ENCODE data around the gene AGTRAP. TPM values are rescaled to one million over a fixed set of nuclear protein-coding genes. Genes with fewer than 3 reads are reported as not detected.

Gene AGTRAP
- total and polyA plus RNA-seq, 2 donors (not counting 1 experiment from before 2014, with no cell fraction given), result 25.5 to 58.8 TPM

DNA sequence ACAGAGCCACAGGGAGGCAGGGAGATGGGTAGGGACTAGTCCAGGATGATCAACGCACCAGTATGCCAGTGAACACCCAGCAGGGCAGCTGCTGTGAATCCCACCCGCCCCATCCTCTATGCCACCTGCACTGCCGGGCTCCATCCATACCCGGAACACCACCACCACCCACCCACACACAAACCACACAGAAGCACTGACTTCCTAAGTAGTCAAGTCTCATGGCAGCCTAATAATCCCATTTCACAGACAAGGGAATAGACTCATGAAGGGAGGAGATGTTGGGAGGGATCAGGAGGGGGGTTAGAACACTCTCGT, 38.1 kb upstream of the AGTRAP start:
- Histone ChIP-seq H3K36me3 (ENCODE audit: control insufficient read depth, insufficient read depth, low read length) (no peaks in the 10 kb centered on the region), H3K27me3 (ENCODE audit: control insufficient read depth, insufficient read depth, low read length) (peaks cover 31% of the 10 kb centered on the region), H3K4me2 (ENCODE audit: extremely low read depth, insufficient read depth, low read length) (no peak overlapping the region)

DNA sequence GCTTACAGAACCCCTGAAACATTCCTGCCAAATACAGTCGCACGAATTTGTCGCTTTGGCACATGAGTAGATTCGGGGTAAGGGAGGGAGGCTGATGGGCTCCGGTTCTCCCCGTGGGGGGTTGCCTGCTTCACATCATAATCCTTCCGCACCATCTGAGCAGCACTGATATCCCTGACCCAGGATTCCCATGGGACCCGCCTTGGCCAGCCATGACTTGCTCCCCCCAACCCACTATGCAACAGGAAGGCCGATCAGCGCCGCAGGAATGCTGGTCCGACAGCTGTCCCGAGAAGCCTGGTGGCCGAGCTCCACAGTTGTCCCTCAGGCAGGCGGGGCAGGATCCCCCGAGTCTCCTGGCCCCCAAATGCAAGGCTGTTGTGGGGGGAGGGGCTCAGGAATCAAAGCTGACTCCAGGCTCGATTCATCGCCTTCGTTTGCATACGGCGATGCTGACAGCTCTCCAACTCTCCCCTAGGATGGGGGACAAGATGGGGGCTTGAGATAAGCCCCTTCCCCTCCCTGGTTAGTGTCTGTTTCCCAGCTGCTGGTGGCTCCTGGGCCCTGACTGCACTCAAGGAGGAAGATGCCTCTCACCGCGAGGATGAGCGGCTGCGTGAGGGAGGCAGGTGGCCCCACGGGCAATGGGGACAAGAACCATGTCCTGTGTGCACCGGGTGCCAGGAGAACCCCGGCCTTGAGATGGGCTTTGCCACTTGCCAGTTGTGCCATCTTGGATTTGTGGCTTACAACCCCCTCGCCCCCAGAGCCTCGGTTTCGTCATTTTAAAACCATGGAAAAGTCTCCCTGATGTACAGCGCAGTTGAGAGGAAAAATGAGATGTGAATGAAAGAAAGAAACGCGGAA, 35.1 kb upstream of the AGTRAP start:
- Histone ChIP-seq H3K4me1 (ENCODE audit: control insufficient read depth, extremely low read depth, insufficient read depth, low read length) (no peaks in the 10 kb centered on the region), H3K27me3 (ENCODE audit: control insufficient read depth, insufficient read depth, low read length) (peaks cover 31% of the 10 kb centered on the region), H2AFZ (ENCODE audit: low read length) (no peak overlapping the region), H3K9ac (ENCODE audit: insufficient read depth, low read length) (no peak overlapping the region), H3K36me3 (ENCODE audit: control insufficient read depth, insufficient read depth, low read length) (no peaks in the 10 kb centered on the region), H4K20me1 (ENCODE audit: control insufficient read depth, extremely low read depth, insufficient read depth, low read length) (no peaks in the 10 kb centered on the region), H3K9me3 (ENCODE audit: control insufficient read depth, insufficient read depth, low read depth, low read length) (no peaks in the 10 kb centered on the region), H3K27ac (ENCODE audit: insufficient read depth, low read length) (no peak overlapping the region), H3K4me2 (ENCODE audit: extremely low read depth, insufficient read depth, low read length) (no peak overlapping the region), H3K79me2 (ENCODE audit: control insufficient read depth, insufficient read depth, low read length) (no peaks in the 10 kb centered on the region), H3K4me3 (replicated peaks in 1 of 4; ENCODE audit: control extremely low read depth in 1 of 4, insufficient read depth in 1 of 4, low read depth in 3 of 4, low read length in 4 of 4) (no peak overlapping the region)
- TF ChIP-seq, protein P1, sequence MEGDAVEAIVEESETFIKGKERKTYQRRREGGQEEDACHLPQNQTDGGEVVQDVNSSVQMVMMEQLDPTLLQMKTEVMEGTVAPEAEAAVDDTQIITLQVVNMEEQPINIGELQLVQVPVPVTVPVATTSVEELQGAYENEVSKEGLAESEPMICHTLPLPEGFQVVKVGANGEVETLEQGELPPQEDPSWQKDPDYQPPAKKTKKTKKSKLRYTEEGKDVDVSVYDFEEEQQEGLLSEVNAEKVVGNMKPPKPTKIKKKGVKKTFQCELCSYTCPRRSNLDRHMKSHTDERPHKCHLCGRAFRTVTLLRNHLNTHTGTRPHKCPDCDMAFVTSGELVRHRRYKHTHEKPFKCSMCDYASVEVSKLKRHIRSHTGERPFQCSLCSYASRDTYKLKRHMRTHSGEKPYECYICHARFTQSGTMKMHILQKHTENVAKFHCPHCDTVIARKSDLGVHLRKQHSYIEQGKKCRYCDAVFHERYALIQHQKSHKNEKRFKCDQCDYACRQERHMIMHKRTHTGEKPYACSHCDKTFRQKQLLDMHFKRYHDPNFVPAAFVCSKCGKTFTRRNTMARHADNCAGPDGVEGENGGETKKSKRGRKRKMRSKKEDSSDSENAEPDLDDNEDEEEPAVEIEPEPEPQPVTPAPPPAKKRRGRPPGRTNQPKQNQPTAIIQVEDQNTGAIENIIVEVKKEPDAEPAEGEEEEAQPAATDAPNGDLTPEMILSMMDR (conservative IDR thresholded peaks at IDR 0.05 in 1 of 2, IDR thresholded peaks at IDR 0.05 in 1 of 2; ENCODE audit: low read depth in 1 of 2, low read length in 2 of 2), result no peak
- no peak for TF ChIP-seq EZH2 (IDR thresholded peaks at IDR 0.05; ENCODE audit: low read length, missing control alignments)
- no peak for DNase-seq (ENCODE audit: low read depth in 2 of 2)

More for the DNA sequence above, 38.1 kb upstream of the AGTRAP start:
- no peak overlapping the region for H3K4me3 ChIP-seq (replicated peaks in 1 of 4; ENCODE audit: control extremely low read depth in 1 of 4, insufficient read depth in 1 of 4, low read depth in 3 of 4, low read length in 4 of 4)
- TF ChIP-seq EZH2 (IDR thresholded peaks at IDR 0.05; ENCODE audit: low read length, missing control alignments), result no peak
- TF ChIP-seq, protein P1 (conservative IDR thresholded peaks at IDR 0.05 in 1 of 2, IDR thresholded peaks at IDR 0.05 in 1 of 2; ENCODE audit: low read depth in 1 of 2, low read length in 2 of 2), result no peak
- H3K27ac ChIP-seq (ENCODE audit: insufficient read depth, low read length), result no peak overlapping the region
- H3K79me2 ChIP-seq (ENCODE audit: control insufficient read depth, insufficient read depth, low read length), result no peaks in the 10 kb centered on the region
- H3K4me1 ChIP-seq (ENCODE audit: control insufficient read depth, extremely low read depth, insufficient read depth, low read length), result peaks cover 6% of the 10 kb centered on the region
- H3K9ac ChIP-seq (ENCODE audit: insufficient read depth, low read length), result no peak overlapping the region
- H3K9me3 ChIP-seq (ENCODE audit: control insufficient read depth, insufficient read depth, low read depth, low read length), result no peaks in the 10 kb centered on the region
- H2AFZ ChIP-seq (ENCODE audit: low read length), result no peak overlapping the region
- no peak for DNase-seq (ENCODE audit: low read depth in 2 of 2)
- no peaks in the 10 kb centered on the region for H4K20me1 ChIP-seq (ENCODE audit: control insufficient read depth, extremely low read depth, insufficient read depth, low read length)

DNA sequence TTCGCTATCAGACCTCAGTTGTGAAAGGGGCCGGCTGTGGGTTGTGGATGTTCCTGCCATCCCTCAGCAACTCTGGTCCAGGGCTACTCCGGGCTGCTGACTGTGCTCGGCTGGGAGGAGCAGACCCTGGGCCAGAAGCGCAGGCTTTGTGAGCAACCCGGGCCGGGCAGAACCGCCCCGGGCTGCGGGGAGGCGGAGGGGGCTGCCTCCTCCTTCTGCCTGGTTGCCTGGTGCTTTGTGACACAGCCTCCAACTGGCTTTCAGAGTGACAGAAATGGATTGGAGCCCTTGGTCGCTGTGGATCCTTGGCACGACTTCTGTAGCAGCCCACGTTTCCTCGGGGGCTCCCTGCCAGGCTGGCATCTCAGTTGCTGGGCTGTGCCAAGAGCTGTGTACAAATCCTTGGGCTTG, 34.4 kb upstream of the AGTRAP start:
- H4K20me1 ChIP-seq (ENCODE audit: control insufficient read depth, extremely low read depth, insufficient read depth, low read length), result no peaks in the 10 kb centered on the region
- H3K36me3 ChIP-seq (ENCODE audit: control insufficient read depth, insufficient read depth, low read length), result no peaks in the 10 kb centered on the region
- no peaks in the 10 kb centered on the region for H3K4me1 ChIP-seq (ENCODE audit: control insufficient read depth, extremely low read depth, insufficient read depth, low read length)
- TF ChIP-seq, protein P1 (conservative IDR thresholded peaks at IDR 0.05 in 1 of 2, IDR thresholded peaks at IDR 0.05 in 1 of 2; ENCODE audit: low read depth in 1 of 2, low read length in 2 of 2), result no peak
- no peaks in the 10 kb centered on the region for H3K79me2 ChIP-seq (ENCODE audit: control insufficient read depth, insufficient read depth, low read length)
- no peaks in the 10 kb centered on the region for H3K9me3 ChIP-seq (ENCODE audit: control insufficient read depth, insufficient read depth, low read depth, low read length)
- H3K9ac ChIP-seq (ENCODE audit: insufficient read depth, low read length), result no peak overlapping the region
- H3K27me3 ChIP-seq (ENCODE audit: control insufficient read depth, insufficient read depth, low read length), result peaks cover 31% of the 10 kb centered on the region
- H3K4me2 ChIP-seq (ENCODE audit: extremely low read depth, insufficient read depth, low read length), result peak overlapping the region; percentile 44
- H3K4me3 ChIP-seq (replicated peaks in 1 of 4; ENCODE audit: control extremely low read depth in 1 of 4, insufficient read depth in 1 of 4, low read depth in 3 of 4, low read length in 4 of 4), result no peak overlapping the region
- DNase-seq (ENCODE audit: low read depth in 2 of 2), result no peak
- H2AFZ ChIP-seq (ENCODE audit: low read length), result no peak overlapping the region
- H3K27ac ChIP-seq (ENCODE audit: insufficient read depth, low read length), result no peak overlapping the region

Data from fibroblast of lung (primary cell).